Liver (tissue), 3 donors: ENCODE measurements around the gene PAX5.

Source experiments
- ATF3 ChIP-seq: IDR thresholded peaks from 2 replicates; pipeline ENCODE4 v1.6.1; 2016; ENCODE audit warnings: antibody characterized with exemption
- CTCF ChIP-seq: fragments of 150-350 bp; IDR thresholded peaks from 2 replicates; pipeline ENCODE4 v1.5.1; 2017; ENCODE audit warnings: improper control_type of control experiment, low read depth, low read length; ENCODE audit not compliant: missing input control
- EGR1 ChIP-seq, 2 donors: IDR thresholded peaks; 2 replicates each; pipeline ENCODE4 v1.6.1; 2016 to 2018; ENCODE audit warnings: antibody characterized with exemption in 2 of 2, low read depth in 2 of 2
- GABPA ChIP-seq, 2 donors: IDR thresholded peaks in 1 of 2; conservative IDR thresholded peaks in 1 of 2; 2 replicates each; pipeline ENCODE4 v1.6.1; 2016; ENCODE audit warnings: antibody characterized with exemption in 2 of 2, mild to moderate bottlenecking in 1 of 2, moderate library complexity in 1 of 2
- HNF4A ChIP-seq, 2 donors: conservative IDR thresholded peaks; 2 replicates each; pipeline ENCODE4 v1.6.1; 2016; ENCODE audit warnings: antibody characterized with exemption in 2 of 2, mild to moderate bottlenecking in 2 of 2
- JUND ChIP-seq, 2 donors: IDR thresholded peaks; 2 replicates each; pipeline ENCODE4 v1.6.1; 2016; ENCODE audit warnings: antibody characterized with exemption in 2 of 2
- MAX ChIP-seq: IDR thresholded peaks from 2 replicates; pipeline ENCODE4 v1.6.1; 2016; ENCODE audit warnings: antibody characterized with exemption
- RAD21 ChIP-seq, 2 donors: IDR thresholded peaks; 2 replicates each; pipeline ENCODE4 v1.6.1; 2016; ENCODE audit warnings: antibody characterized with exemption in 2 of 2, mild to moderate bottlenecking in 2 of 2
- REST ChIP-seq: IDR thresholded peaks from 2 replicates; pipeline ENCODE4 v1.6.1; 2016; ENCODE audit warnings: antibody characterized with exemption, mild to moderate bottlenecking
- SP1 ChIP-seq: IDR thresholded peaks from 2 replicates; pipeline ENCODE4 v1.6.1; 2018; ENCODE audit warnings: antibody characterized with exemption, mild to moderate bottlenecking
- TAF1 ChIP-seq: conservative IDR thresholded peaks from 2 replicates; pipeline ENCODE4 v1.6.1; 2016; ENCODE audit warnings: antibody characterized with exemption, mild to moderate bottlenecking
- YY1 ChIP-seq: IDR thresholded peaks from 2 replicates; pipeline ENCODE4 v1.6.1; 2016; ENCODE audit warnings: antibody characterized with exemption, mild to moderate bottlenecking
- ZBTB33 ChIP-seq: IDR thresholded peaks from 2 replicates; pipeline ENCODE4 v1.6.1; 2016; ENCODE audit warnings: antibody characterized with exemption
- donor health status: healthy.
- donor health status: healthy.

GRCh38 chr9:36935332-36935731, 98.7 kb downstream of the PAX5 start:
- no peak for TF ChIP-seq CTCF
- no peak for TF ChIP-seq RAD21 (IDR thresholded peaks at IDR 0.05)
- TF ChIP-seq GABPA (IDR thresholded peaks at IDR 0.05 in 1 of 2, conservative IDR thresholded peaks at IDR 0.05 in 1 of 2): no peak
- TF ChIP-seq YY1: no peak
- no peak for TF ChIP-seq ATF3
- no peak for TF ChIP-seq HNF4A (conservative IDR thresholded peaks at IDR 0.05)
- TF ChIP-seq TAF1: no peak
- no peak for TF ChIP-seq ZBTB33
- no peak for TF ChIP-seq REST
- no peak for TF ChIP-seq SP1
- no peak for TF ChIP-seq JUND (IDR thresholded peaks at IDR 0.05)
- TF ChIP-seq MAX: no peak
- TF ChIP-seq EGR1 (IDR thresholded peaks at IDR 0.05; ENCODE audit: low read depth in 2 of 2): no peak
